Bronchial epithelial cell (primary cell): ENCODE measurements around the gene ZNF37A. TPM values are rescaled to one million over a fixed set of nuclear protein-coding genes. Genes with fewer than 3 reads are reported as not detected.

ENCODE experiments used
- DNase-seq: peaks from one replicate; pipeline ENCODE4 v3.0.0-alpha.2; 2010; ENCODE audit warnings: low read depth
- FAIRE-seq: peaks from 2 replicates; lab custom pipeline; 2011; peaks lifted over from hg19 to GRCh38; lab: Jason Lieb, UNC
- H3K27me3 ChIP-seq: 2 replicates; pipeline ENCODE4 v1.5.1; 2011; ENCODE audit warnings: low read length; ENCODE audit not compliant: control insufficient read depth, insufficient read depth
- H3K36me3 ChIP-seq: 2 replicates; pipeline ENCODE4 v1.5.1; 2011; ENCODE audit warnings: low read length; ENCODE audit not compliant: control insufficient read depth, insufficient read depth
- H3K4me3 ChIP-seq: 2 replicates; pipeline ENCODE4 v1.5.1; 2011; ENCODE audit warnings: mild to moderate bottlenecking, low read depth, low read length, control low read depth
- CTCF ChIP-seq: IDR thresholded peaks from 2 replicates; pipeline ENCODE4 v1.5.1; 2011; ENCODE audit warnings: mild to moderate bottlenecking, moderate library complexity, low read length, control low read depth, inconsistent platforms; ENCODE audit not compliant: insufficient read depth, severe bottlenecking
- total RNA-seq: library from RNA; depleted of rRNA; stranded (reverse); fragments of >200 nt; gene quantifications from 2 replicates; pipeline ENCODE4 v1.2.1, GENCODE V29; 2014

Gene ZNF37A
- total RNA-seq, 1 donor from 2014 or later = 12.1 TPM

- DNase-seq (peak; percentile 35), FAIRE-seq (no peak)
- H3K36me3 ChIP-seq = no peaks in the 10 kb centered on the region
- no peak overlapping the region for H3K4me3 ChIP-seq
- no peak for TF ChIP-seq CTCF
- H3K27me3 ChIP-seq = no peaks in the 10 kb centered on the region
Observed at GRCh38 chr10:38159004-38159403, 64.9 kb downstream of the ZNF37A start.

- DNase-seq = no peak
- Histone ChIP-seq H3K4me3 (no peak overlapping the region), H3K27me3 (no peaks in the 10 kb centered on the region), H3K36me3 (no peaks in the 10 kb centered on the region)
- no peak for TF ChIP-seq CTCF
- FAIRE-seq = no peak
Observed at GRCh38 chr10:38163617-38164016, 69.5 kb downstream of the ZNF37A start.

DNA sequence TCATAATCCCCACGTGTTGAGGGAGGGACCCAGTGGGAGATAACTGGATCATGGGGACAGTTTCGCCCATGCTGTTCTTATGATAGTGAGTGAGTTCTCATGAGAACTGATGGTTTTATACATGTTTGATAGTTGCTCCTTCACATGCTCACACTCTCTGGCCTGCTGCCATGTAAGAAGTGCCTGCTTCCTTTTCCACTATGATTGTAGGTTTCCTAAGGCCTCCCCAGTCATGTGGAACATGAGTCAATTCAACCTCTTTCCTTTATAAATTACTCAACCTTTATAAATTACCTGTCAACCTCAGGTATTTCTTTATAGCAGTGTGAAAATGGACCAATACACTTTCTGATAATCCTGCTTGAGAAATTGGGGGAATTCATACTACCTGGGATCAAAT lies 80.2 kb downstream of the ZNF37A start:
- no peak overlapping the region for H3K4me3 ChIP-seq
- no peaks in the 10 kb centered on the region for H3K27me3 ChIP-seq
- H3K36me3 ChIP-seq = no peaks in the 10 kb centered on the region
- no peak for TF ChIP-seq CTCF
- FAIRE-seq (no peak), DNase-seq (peak; percentile 34)

DNA sequence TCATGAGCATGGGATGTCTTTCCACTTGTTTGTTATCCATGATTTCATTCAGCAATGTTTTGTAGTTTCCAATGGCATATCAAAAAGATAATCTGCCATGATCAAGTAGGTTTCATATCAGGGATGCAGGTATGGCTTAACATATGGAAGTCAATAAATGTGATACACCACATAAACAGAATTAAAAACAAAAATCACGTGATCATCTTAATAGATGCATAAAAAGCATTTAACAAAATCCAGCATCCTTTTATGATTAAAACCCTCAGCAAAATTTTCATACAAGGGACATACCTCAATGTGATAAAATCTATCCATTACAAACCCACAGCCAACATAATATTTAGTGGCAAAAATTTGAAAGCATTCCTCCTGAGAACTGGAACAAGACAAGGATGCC lies 90.3 kb downstream of the ZNF37A start:
- Histone ChIP-seq H3K4me3 (no peak overlapping the region), H3K27me3 (no peaks in the 10 kb centered on the region), H3K36me3 (no peaks in the 10 kb centered on the region)
- FAIRE-seq (no peak), DNase-seq (no peak)
- no peak for TF ChIP-seq CTCF

Other genes with a start within 250 kb of the ZNF37A start
- gene ZNF248, start 236.7 kb upstream of the ZNF37A start, total RNA-seq = 6.1 and 8.1 TPM in 2 replicates
- gene ZNF25, start 117.7 kb upstream of the ZNF37A start, total RNA-seq = 5.8 and 7.2 TPM in 2 replicates
- gene ZNF33A, start 83.7 kb upstream of the ZNF37A start, total RNA-seq = 17.8 and 21.3 TPM in 2 replicates